Upper lobe of left lung (tissue), 4 donors: ENCODE measurements around the gene VWA7.
"Not testable (repeated sequence)": the region's sequence is repeated elsewhere in the genome, so short reads cannot be mapped to it uniquely, and the experiment has no call there.

Experiments used
- EP300 ChIP-seq, 4 donors: sonication (generic); formaldehyde crosslinking; IDR thresholded peaks; one replicate each; pipeline ENCODE4 v1.5.1; 2017; ENCODE audit warnings: antibody characterized with exemption in 4 of 4, control low read depth in 2 of 4
- POLR2A ChIP-seq, 4 donors: fragments of 450-650 bp; IDR thresholded peaks; one replicate each; pipeline ENCODE4 v1.5.1; 2016 to 2017; ENCODE audit warnings: antibody characterized with exemption in 4 of 4, mild to moderate bottlenecking in 2 of 4
- POLR2AphosphoS5 ChIP-seq, 2 donors: sonication (generic); formaldehyde crosslinking; IDR thresholded peaks; one replicate each; pipeline ENCODE4 v1.5.1; 2017; ENCODE audit warnings: antibody characterized with exemption in 2 of 2
- TF ChIP-seq, protein P1 (sequence below), 6 experiments: fragments of 450-650 bp in 4 of 6; fragments of 200-600 bp in 2 of 6; sonication (generic) in 2 of 6; IDR thresholded peaks; one replicate each; pipeline ENCODE4 v1.5.1; 2016 to 2019; ENCODE audit warnings: antibody characterized with exemption in 6 of 6

DNA sequence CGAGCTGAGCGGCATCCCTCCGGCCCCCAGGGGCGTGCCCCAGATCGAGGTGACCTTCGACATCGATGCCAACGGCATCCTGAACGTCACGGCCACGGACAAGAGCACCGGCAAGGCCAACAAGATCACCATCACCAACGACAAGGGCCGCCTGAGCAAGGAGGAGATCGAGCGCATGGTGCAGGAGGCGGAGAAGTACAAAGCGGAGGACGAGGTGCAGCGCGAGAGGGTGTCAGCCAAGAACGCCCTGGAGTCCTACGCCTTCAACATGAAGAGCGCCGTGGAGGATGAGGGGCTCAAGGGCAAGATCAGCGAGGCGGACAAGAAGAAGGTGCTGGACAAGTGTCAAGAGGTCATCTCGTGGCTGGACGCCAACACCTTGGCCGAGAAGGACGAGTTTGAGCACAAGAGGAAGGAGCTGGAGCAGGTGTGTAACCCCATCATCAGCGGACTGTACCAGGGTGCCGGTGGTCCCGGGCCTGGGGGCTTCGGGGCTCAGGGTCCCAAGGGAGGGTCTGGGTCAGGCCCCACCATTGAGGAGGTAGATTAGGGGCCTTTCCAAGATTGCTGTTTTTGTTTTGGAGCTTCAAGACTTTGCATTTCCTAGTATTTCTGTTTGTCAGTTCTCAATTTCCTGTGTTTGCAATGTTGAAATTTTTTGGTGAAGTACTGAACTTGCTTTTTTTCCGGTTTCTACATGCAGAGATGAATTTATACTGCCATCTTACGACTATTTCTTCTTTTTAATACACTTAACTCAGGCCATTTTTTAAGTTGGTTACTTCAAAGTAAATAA lies 40.2 kb upstream of the VWA7 start:
- TF ChIP-seq POLR2AphosphoS5, POLR2A, EP300 (IDR thresholded peaks at IDR 0.05): not testable (repeated sequence)
- TF ChIP-seq, protein P1, sequence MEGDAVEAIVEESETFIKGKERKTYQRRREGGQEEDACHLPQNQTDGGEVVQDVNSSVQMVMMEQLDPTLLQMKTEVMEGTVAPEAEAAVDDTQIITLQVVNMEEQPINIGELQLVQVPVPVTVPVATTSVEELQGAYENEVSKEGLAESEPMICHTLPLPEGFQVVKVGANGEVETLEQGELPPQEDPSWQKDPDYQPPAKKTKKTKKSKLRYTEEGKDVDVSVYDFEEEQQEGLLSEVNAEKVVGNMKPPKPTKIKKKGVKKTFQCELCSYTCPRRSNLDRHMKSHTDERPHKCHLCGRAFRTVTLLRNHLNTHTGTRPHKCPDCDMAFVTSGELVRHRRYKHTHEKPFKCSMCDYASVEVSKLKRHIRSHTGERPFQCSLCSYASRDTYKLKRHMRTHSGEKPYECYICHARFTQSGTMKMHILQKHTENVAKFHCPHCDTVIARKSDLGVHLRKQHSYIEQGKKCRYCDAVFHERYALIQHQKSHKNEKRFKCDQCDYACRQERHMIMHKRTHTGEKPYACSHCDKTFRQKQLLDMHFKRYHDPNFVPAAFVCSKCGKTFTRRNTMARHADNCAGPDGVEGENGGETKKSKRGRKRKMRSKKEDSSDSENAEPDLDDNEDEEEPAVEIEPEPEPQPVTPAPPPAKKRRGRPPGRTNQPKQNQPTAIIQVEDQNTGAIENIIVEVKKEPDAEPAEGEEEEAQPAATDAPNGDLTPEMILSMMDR (IDR thresholded peaks at IDR 0.05): not testable (repeated sequence)
